Nephron progenitor cell (in vitro differentiated cells): Measurements from ENCODE around the gene PPME1.
"Not testable (repeated sequence)": the region's sequence is repeated elsewhere in the genome, so short reads cannot be mapped to it uniquely, and the experiment has no call there.

Source experiments
- DNase-seq: peaks from one replicate; pipeline ENCODE4 v3.0.0; 2021
- H3K27ac Mint-ChIP-seq: 2 replicates; pipeline ENCODE4 v1.8.0; 2021; ENCODE audit warnings: mild to moderate bottlenecking, moderate library complexity, mixed read lengths
- H3K27me3 Mint-ChIP-seq: 2 replicates; pipeline ENCODE4 v1.8.0; 2021; ENCODE audit warnings: mild to moderate bottlenecking, low read depth, mixed read lengths; ENCODE audit not compliant: poor library complexity
- H3K36me3 Mint-ChIP-seq: 2 replicates; pipeline ENCODE4 v1.8.0; 2021; ENCODE audit warnings: low read depth, mixed read lengths
- H3K4me1 Mint-ChIP-seq: 2 replicates; pipeline ENCODE4 v1.8.0; 2021; ENCODE audit warnings: mixed read lengths
- H3K4me3 Mint-ChIP-seq: 2 replicates; pipeline ENCODE4 v1.8.0; 2021; ENCODE audit warnings: mild to moderate bottlenecking, moderate library complexity, mixed read lengths
- H3K9me3 Mint-ChIP-seq: 2 replicates; pipeline ENCODE4 v1.8.0; 2021; ENCODE audit warnings: mild to moderate bottlenecking, moderate library complexity, mixed read lengths
- CTCF ChIP-seq: fragments of 200-600 bp; sonication (generic); IDR thresholded peaks from 2 replicates; pipeline ENCODE4 v1.5.0; 2021; ENCODE audit warnings: antibody characterized with exemption

PPME1 gene

GRCh38 chr11:74134661-74135060 is 36.4 kb upstream of the PPME1 start:
- peaks cover 71% of the 10 kb centered on the region for H3K36me3 Mint-ChIP-seq
- H3K4me1 Mint-ChIP-seq, result peaks cover 5% of the 10 kb centered on the region
- H3K9me3 Mint-ChIP-seq, result peaks cover 16% of the 10 kb centered on the region
- no peak for DNase-seq
- no peak overlapping the region for H3K4me3 Mint-ChIP-seq
- no peak overlapping the region for H3K27ac Mint-ChIP-seq
- no peak for TF ChIP-seq CTCF
- H3K27me3 Mint-ChIP-seq, result no peaks in the 10 kb centered on the region

DNA sequence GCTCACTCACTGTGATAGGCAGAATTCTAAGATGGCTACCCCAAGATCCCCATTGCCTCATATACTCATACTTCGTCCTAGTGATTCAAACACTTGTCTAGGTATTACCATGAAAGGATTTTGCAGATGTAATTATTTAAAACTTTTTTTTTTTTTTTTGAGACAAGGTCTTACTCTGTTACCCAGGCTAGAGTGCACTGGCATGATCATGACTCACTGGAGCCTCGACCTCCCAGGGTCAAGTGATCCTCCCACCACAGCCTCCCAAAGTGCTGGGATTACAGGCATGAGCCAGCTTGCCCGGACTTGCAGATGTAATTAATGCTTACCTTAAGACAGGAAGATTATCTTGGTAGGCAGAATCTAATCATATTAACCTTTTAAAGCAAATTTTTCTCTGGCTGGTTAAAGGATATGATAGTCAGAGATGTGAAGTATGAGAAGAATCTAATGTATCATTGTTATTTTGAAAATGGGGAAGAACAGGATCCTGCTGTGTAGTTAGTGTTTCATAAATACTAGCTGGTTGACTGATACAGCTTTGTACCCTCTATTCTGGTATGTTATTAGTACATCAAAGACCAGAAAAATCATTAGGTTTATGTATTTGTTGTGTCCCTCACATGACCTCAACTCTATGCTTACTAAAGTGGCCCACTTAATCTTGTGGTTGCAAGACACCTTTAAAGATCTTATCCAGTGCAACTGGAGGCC is 35.8 kb upstream of the PPME1 start:
- DNase-seq, result no peak
- Mint-ChIP-seq H3K36me3 (peaks cover 70% of the 10 kb centered on the region), H3K4me3 (no peak overlapping the region), H3K27me3 (no peaks in the 10 kb centered on the region), H3K4me1 (peaks cover 5% of the 10 kb centered on the region), H3K27ac (no peak overlapping the region), H3K9me3 (peaks cover 12% of the 10 kb centered on the region)
- no peak for TF ChIP-seq CTCF

DNA sequence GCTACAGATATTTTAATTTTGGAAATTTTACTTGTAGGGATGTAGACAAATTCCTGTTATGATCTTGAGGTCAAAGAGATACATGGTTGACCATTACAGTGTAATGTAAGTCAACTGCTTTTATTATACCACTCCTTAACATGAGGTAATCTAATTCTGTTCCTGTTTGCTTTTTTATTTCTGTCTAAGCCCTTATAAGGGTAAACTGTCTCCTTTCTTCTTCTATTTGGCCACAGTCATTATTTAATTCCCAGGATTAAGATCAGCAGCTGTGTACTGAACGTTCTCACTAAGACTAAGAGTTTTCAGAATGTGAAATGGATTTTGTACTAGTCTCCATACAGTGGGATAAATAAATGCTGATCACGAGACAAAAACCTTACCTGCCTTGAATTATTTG is 33.1 kb upstream of the PPME1 start:
- Mint-ChIP-seq H3K27me3 (no peaks in the 10 kb centered on the region), H3K36me3 (peaks cover 46% of the 10 kb centered on the region), H3K27ac (no peak overlapping the region), H3K4me3 (no peak overlapping the region), H3K4me1 (peaks cover 5% of the 10 kb centered on the region), H3K9me3 (no peaks in the 10 kb centered on the region)
- no peak for DNase-seq
- no peak for TF ChIP-seq CTCF

- Mint-ChIP-seq H3K27me3 (no peaks in the 10 kb centered on the region), H3K27ac (peak overlapping the region; percentile 69), H3K4me3 (no peak overlapping the region)
Measured at GRCh38 chr11:74138572-74138971, 32.5 kb upstream of the PPME1 start.

GRCh38 chr11:74139151-74139918 is 31.8 kb upstream of the PPME1 start:
- H3K27ac Mint-ChIP-seq, result peak overlapping the region; percentile 52
- H3K9me3 Mint-ChIP-seq, result no peaks in the 10 kb centered on the region
- no peak for TF ChIP-seq CTCF
- no peak for DNase-seq
- H3K4me1 Mint-ChIP-seq, result peaks cover 5% of the 10 kb centered on the region
- no peak overlapping the region for H3K4me3 Mint-ChIP-seq
- peaks cover 49% of the 10 kb centered on the region for H3K36me3 Mint-ChIP-seq
- H3K27me3 Mint-ChIP-seq, result no peaks in the 10 kb centered on the region

More at GRCh38 chr11:74138572-74138971, 32.5 kb upstream of the PPME1 start:
- no peak for TF ChIP-seq CTCF
- no peak for DNase-seq
- Mint-ChIP-seq H3K36me3 (peaks cover 46% of the 10 kb centered on the region), H3K9me3 (no peaks in the 10 kb centered on the region), H3K4me1 (peaks cover 5% of the 10 kb centered on the region)

DNA sequence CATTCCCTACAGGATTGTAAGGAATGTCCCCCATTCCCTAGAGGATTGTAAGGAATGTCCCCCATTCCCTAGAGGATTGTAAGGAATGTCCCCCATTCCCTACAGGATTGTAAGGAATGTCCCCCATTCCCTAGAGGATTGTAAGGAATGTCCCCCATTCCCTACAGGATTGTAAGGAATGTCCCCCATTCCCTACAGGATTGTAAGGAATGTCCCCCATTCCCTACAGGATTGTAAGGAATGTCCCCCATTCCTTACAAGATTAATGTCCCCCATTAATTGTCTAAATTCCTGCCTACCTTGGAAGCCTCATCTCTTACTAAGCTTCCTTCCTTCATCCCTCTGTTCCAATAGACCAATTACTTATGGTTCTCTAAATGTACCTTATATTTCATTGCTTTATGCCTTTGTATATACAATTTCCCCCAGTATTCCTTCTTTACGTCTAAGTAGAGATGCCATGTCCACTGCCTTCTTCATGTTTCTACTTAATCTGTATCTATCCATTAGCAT is 31.1 kb upstream of the PPME1 start:
- not testable (repeated sequence) for H3K9me3 Mint-ChIP-seq, H3K27me3 Mint-ChIP-seq, H3K4me1 Mint-ChIP-seq, H3K4me3 Mint-ChIP-seq, DNase-seq, H3K27ac Mint-ChIP-seq
- peaks cover 51% of the 10 kb centered on the region for H3K36me3 Mint-ChIP-seq
